ENCODE measurements around the gene C1QTNF8.
A peak's percentile ranks its signal among the peaks of the same experiment; 100 is the strongest.

The C1QTNF8 gene

DNA sequence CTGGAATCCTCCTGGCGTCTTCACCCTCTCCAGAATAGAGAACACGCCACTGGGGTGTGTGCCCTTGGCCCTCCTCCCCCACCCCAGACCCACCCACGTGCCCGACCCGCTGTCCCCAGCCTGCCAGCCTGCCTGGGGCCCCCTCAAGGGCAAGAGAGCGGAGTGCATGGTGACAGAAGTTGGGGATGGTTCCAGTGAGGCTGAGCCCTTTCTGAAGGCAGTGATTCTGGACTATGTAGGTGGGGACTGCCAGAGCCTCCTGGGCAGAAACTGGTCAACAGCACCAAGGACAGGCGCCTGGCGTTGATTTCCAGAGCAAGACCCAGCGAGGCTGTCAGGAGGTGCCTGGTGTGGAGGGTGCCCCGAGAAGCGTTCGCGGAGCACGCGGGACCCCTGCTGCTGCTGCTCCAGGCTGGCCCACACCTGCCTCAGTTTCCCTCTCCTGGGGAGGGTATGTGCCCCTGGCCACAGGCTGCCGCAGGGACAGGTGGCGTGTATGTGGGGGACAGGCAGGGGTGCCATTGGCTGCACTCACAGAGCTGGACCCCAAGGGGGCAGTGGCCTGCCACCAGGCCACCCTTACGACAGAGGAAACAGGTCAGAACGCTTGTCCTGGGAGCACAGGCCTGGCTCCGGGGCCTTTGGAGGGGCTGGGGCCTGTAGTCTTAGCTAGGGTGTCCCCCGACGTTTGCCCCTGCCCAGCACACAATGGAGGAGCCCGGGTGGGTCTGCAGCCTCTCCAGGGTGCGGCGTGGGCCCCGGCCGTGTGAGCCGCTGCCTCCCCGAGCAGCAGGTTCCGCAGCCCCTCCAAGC, 22.3 kb downstream of the C1QTNF8 start:
- DNase-seq, result no peak

DNA sequence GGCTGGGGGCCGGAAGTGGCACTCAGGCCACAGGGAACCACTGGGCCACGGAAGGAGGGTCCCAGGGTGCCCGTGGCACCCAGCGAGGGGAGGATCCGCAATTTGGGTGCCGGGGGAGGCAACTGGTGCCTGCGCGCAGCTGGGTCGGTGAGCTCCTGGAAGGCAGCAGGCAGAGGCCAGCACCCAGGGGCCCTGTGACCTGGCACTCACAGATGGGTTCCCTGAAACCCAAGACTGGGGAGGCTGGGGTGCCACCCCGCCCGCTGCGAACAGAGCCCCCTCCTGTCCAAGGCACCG, 22.8 kb downstream of the C1QTNF8 start:
- DNase-seq, result no peak

DNA sequence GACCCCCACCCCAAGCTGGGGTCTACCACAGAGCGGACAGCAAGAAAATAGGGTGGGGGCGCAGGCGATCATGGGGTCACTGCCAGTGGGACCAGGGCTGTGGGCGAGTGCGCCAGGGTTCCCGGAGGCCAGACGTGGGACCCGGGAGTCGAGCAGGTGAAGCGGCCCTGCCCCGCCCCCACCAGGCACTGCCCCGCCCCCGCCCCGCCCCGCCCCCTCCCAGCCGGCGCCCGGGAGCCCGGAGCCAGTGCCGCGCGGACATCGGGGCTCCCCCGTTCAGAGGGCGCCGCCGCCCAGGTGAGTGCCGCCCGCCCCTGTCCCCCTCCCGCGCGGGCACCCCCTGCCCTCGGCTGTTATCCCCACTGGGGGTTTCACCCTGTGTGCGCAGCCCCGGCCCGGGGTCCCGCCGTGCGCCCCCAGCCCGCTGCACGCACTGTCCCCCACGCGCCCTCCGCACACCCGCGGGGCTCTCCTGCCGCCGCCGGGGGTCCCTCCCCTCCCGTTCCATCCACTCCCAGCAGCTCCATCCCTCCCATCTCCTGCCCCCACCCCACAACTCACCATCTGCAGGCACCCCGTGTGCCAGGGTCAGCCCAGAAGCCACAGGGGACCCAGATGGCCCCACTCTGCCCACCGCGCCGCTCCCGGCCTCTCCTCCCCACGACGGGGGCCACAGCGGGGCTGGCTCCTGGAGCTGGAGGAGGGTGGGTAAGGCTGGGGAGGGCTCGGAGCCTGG, 23.4 kb downstream of the C1QTNF8 start, which contains the start of gene SSTR5:
TSS of gene SSTR5 (plus strand) at position 222 of the 736 bp plus-strand sequence. CDS start 6,122 bp downstream, outside the sequence.
- no peak for DNase-seq

DNA sequence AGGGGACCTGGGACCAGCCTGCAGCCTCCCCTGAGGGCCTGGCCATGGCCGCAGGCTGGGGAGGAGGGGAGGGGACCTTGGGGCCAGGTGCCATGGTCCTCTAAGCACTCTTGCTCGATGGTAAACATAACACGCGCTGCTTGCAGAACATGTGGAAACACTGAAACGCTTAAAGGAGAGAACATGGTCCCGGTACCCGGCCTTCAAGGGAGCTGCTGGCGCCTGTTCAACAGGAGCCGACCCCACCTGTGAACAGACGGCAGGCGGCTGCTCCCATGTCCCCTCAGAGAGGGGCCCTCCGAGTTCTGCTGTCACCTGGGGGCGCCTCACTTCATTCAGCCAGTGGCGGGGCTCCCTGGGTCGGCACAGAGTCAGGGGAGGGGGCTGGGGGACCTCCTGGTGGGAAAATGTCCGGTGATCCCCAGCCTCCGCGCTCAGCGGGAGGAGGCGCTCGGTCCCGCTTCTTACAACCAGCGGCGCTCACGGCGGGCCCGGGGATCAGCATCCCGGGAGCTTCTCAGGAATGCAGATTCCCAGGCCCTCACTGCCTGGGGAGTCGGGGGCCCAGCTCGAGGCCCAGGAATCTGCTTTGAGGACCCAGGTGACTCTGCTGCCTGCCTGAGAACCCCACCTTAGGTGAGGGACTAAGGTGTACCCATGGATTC, 24.4 kb downstream of the C1QTNF8 start:
- no peak for DNase-seq

DNA sequence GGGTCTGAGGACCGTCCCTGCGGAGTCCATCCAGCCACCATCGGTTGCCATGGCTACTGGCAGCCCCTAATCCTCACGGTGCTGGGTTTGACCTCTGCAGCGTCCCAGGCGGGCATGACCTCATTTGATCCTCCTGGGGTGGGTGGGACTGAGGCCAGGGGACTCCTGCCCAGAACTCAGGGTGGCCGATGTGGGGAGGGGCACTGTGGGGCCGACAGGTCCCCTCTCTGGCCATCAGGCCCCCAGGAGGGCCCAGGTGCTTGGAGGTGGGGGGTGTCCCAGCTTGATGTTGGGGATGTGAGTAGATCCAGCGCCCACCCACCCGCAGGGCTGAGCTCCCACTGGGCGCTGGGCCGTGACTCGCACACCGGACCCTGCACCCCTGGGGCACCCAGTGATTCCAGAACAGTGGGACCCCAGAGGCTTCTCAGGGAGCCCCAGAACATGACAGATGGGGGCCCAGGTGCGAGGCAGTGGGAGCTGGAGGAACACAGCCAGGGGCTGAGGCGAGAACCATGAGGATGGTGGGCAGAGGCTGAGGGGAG, 25.1 kb downstream of the C1QTNF8 start:
- no peak for DNase-seq

DNA sequence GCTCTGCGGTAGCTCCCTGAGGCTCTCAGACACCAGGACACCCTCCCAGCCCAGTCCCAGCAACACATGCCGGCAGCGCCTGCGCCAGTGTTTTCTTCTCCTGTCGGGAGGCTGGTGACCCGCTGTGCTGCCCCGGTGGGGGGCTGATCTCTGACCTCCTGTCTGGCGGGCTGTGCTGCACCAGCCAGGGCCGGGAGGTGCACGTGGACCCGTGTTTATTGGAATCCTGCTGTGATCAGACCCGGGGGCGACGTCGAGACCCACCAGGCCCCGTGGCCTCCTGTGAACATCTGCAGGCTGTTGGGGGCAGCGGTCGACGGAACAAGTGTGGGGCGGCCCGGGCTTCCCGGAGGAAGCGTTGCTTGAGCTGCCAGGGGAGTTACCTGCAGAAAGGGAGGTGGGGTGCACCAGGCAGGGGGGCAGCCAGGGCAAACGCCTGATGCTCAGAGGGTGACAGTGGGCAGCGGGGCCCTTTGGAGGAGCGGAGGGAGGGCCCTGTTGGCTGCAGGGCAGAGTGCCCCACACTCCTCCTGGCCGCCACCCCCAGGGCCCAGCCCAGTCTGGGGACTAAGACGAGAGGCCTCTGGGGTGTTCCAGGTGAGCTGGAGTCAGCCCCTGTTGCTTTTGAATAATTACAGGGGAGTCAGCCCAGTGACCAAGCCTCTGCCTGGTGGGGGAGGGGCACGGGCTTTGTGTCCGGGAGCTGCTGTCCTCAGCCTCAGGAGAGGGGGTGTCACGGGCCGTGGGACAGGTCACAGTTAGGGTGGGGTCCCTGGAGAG, 25.8 kb downstream of the C1QTNF8 start:
- no peak for DNase-seq

DNA sequence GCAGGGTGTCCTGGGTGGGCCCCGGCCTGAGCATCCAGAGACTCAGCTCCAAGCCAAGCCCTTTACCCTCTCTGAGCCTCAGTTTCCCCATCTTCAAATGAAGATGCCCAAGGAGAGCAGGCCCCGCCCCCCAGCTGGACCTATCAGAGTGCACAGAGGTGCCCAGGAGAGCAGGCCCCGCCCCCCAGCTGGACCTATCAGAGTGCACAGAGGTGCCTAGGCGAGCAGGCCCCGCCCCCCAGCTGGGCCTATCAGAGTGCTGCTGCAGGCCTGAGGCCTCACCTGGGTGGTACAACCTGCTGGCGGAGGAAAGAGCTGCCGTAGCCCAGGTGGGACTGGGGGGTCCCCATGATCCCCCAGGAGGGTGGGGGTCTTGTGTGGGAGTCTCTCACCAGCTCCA, 26.9 kb downstream of the C1QTNF8 start:
- no peak for DNase-seq

DNA sequence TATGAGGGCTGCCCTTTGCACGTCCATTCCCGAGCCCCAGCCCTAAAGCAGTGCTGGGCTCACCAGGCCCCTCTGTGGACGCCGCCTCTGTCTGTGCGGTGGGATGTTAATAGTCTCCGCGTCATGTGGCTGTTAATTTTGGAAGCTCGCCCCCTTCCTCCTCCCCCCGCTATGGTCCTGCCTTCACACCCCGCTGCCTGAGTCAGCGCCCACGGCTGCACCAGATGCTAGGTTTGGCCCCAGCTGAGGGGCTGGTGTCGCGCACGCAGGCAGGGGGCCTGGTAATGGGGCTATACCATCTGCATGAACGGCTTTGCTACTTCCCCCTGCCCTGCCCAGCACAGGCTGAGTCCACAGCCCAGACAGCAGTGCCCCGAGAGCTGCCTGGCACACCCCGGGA, 27.6 kb downstream of the C1QTNF8 start:
- DNase-seq, result no peak

DNA sequence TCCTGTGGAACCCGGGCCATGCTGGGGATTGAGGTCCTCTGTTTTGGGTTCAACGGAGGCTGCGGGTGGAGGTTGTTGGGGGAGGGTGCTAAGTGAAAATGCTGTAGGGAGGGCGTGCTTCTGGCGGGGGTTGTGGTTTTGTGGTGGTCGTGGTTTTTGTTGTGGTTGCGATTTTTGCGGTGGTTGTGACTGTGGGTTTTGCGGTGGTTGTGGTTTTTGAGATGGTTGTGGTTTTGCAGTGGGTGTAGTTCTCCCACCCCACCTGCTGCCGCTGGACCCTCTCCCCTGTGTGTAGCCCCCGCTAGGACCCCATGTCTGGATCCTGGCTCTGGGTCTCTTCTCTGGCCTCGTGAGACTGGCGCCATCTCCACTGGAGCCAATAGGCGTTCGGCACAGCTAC, 28.4 kb downstream of the C1QTNF8 start:
- peak in 1 of 2 donors; percentile 4 for DNase-seq

DNA sequence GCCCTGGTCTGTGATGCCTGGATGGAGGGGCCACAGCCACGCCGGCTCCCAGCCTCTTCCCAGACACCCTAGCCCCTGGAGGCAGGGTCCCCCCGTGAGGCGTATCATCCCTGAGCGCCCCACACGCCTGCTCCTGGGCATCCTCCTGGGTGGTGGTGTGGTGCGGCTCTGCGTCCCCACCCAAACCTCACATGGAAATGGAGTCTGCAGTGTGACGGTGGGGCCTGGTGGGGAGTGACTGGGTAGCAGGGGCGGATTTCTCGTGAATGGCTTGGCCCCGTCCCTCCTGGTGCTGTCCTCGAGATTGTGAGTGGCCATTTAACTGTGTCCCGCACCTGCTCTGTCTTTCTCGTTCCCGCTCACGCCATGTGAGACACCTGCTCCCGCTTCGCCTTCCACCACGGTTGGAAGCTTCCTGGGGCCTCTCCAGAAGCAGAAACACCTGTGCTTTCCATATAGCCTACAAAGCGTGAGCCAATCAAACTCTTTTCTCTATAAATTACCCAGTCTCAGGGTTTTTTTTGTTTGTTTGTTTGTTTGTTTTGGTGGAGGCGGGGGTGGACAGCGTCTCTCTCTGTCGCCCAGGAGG, 29.4 kb downstream of the C1QTNF8 start:
- DNase-seq, result no peak

DNA sequence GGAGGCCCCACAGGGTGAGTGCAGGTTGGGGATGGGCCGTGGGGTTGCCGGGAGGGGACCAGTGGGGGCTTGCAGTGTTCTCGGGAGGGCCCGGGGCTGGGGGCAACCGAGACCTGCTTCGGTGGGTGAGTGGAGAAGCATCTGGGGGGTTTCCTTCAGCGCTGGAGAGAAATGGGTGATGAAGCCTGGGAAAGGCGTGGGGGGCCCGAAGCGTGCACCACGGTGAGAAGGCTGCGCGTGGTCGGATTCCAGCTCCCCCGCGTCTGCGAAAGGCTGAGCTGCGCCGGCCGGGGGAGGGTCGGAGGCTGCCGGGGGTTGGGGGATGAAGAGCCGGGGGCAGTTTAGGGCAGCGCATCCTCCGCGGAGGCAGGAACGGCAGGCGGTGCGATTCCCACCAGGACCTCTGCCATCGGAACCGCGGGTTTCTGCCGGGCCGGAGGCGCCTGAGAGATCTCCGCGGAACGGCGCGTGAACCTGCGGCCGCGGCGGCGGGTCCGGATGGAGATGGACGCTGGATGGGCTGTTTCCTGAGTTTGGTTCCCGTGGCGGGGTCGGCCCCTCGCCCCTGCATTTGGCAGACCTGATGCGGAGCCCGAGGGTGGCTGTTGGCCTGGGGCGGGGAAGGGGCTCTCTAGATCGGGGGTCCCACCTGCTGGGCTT, 30.4 kb downstream of the C1QTNF8 start:
- DNase-seq, result no peak

DNA sequence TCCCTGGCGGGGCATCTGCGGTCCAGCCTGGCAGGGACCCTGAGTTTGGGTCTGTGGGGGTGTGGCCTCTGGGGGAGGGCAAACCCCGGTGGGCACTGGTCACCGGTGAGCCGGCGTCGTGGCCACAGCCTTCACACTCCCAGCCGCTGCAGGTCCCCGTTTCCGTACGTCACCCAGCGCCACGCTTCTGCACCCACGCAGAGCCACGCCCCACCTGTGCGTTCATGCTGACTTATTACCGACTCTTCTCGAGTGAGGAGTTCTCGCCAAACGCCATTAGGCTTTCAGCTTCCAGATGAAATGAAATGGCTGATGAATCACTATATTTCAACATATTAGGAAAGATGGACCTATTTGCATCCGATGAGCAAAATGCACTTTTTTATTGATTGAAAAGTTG, 32.3 kb downstream of the C1QTNF8 start:
- DNase-seq, result no peak

DNA sequence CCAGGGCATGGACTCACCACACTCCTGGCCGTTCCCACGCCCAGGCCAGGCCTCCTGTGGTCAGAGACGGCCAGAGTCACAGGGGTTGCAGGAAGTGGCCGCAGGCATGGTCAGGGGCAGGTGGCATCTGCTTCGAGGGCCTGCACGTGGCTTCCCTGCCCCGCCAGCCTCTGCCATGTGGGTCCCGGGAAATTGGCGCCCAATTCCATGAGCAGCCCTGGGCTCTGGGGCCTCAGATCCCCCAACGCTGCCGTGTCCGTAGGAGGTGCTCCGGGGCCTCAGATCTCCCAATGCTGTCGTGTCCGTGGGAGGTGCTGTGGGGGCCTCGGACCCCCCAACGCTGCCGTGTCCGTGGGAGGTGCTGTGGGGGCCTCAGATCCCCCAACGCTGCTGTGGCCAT, 33.1 kb downstream of the C1QTNF8 start:
- no peak for DNase-seq

DNA sequence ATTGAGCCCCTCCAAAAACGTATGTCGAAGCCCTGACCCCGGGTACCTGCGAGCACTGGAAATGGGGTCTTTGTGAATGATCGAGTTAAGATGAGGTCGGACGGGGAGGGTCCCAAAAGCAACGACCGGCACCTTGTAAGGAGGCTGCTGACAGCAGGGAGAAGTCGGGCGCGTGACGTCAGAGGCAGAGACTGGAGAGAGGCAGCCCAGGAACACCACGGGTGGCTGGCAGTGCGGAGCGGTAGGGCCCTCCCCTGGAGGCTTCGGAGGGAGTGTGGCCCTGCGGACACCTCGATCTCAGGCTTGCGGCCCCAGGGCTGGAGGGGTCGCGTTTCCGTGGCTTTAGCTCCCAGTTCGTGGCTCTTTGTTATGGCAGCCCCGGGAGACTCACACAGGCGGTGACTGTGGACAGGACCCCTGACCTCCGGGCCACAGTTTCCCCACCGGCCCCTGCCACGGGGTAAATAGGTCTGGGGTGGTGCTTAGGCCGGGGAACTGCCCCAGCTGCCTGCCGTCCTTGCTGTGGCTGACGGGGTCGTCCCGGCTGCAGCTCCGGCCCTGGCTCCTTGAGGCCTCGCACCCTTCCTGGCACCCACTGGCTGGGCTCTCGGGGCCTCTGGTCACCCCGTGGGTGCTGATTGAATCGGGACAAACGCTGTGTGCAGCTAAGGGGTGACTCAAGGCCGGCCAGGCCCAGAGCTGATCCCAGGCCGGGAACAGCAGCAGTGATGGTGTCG, 34.1 kb downstream of the C1QTNF8 start:
- no peak for DNase-seq

DNA sequence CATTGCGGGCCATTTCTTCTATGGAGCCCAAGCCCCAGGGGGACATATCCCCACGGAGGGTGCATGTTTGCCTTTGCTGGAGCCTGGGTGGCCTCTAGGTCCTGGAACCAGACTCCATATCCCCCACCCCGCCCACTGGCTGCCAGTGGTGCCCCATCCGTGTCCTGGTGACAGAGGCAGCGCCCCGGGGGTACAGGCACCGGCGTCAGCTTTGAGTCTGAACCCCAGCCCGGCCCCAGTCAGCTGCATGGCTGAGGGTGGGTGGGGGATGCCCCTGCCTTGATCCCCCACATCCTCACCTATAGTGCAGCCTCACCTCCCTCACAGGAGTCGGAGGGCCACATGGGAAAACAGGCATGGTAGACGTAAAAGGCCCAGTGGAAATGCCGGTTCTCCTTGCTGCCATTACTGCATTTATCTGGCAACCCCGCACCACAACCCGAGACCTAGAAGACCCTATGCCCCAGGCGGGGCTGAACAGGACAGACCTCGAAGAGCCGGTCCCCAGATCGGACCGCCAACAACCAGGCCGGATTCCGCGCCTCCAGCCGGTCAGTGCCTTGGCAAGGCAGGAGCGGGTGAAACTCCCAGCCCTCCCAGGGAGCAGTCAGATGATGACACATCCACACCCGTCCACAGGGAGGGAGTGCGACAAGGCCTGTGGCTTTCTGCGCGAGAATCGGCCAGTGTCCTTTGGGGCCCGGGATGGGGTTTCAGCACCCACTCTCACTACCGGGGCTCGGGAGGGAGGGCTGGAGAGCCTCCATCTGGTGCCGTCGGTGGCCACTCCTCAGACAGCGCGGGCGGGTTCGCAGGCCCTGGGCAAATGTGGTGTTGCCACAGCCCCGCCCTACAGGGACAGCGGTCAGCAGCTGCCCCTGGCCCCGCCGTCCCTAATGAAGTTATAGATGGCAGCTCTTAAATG, 35.4 kb downstream of the C1QTNF8 start:
- no peak for DNase-seq

DNA sequence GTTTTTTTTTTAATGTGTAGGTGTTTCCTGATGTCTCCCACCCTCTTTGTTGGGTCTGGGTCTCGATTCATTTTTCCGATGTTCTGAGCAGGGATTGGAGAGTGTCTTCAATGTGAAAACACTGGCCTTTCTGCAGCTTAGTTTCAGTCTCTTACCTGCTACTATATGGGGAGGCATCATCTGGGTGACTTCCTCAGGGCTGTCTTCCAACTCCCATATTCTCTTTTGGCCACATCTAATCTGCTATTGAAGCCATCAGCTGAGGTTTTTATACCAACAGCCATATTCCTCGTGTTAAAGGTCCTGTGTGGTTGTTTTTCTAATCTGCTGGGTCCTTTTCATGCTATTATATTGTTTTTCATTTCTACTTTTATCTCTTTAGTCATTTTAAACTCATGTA, 36.7 kb downstream of the C1QTNF8 start:
- no peak for DNase-seq

DNA sequence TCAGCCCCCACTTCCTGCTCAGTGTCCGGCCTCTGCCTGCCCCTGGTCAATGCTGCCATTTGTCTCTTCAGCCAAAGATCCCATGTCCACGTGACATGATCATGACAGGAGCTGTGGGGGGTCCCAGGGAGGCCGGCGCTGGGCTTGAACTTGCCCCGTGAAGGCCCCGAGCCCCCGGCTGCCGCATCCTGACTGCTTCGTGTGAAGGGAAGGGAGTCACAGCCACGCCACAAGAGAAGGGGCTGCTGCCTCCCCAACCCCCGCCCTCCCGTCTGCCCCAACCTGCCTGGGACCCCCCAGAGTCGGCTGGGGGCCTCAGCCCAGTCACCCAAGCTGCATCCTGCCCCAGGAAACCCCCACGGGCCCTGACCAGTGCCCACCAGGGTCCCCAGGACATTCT, 37.8 kb downstream of the C1QTNF8 start:
- no peak for DNase-seq

DNA sequence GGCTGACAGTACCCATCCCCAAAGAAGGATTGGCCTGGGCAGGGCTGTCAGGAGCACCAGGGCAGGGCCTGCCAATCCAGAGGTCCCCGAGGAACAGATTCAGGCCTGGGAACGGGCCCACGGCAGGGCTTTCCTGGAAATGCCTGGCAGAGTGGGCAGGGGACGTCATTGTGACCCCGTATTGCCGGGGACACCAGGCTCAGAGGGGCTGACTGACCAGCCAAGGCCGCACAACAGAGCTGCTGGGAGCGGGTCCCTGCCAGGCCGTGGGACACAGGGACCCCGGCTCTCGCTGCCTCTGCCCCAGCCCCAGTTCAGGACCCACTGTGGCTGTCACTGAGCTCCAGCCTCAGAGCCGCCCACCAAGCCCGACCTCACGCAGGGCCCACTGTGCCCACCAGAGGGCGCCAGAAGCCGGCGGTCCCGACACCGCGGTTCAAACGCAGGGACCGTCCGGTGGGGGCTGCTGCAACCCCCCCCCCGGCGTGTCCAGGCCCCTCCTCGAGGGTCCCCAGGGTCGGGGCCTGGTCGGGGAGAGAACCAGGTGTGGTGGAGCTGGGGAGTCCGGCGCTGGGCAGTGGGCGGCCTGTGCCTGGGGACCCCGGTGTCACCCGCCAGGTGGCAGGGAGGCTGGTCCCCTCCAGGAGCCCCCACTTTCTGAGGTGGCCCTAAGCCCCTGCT, 38.7 kb downstream of the C1QTNF8 start:
- DNase-seq, result peak; percentile 24 to 51

DNA sequence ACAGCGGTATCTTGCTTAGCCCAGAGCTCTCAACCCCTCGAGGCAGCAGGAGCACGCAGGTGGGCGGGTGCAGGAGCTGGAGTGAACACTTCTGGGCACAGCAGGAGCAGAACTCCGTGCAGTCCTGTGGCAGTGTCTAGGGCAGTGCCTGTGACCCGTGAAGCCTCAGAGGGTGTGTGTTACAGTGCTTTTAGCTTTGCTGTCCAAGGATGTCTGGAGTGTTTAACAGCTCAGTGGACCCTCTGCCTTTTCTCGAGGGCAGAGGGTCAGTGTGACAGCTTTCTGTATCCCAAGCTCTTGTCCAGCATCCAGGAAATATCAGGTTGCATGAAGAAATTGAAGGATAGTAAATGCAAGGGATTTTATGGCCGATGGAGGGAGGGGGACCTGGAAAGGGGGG, 39.8 kb downstream of the C1QTNF8 start:
- DNase-seq, result no peak

Measured in CD4-positive, alpha-beta T cell treated with Interleukin-4 for 1 hour (primary cell).